ENCODE measurements around the gene CTSZ.

- TF ChIP-seq, protein P1, sequence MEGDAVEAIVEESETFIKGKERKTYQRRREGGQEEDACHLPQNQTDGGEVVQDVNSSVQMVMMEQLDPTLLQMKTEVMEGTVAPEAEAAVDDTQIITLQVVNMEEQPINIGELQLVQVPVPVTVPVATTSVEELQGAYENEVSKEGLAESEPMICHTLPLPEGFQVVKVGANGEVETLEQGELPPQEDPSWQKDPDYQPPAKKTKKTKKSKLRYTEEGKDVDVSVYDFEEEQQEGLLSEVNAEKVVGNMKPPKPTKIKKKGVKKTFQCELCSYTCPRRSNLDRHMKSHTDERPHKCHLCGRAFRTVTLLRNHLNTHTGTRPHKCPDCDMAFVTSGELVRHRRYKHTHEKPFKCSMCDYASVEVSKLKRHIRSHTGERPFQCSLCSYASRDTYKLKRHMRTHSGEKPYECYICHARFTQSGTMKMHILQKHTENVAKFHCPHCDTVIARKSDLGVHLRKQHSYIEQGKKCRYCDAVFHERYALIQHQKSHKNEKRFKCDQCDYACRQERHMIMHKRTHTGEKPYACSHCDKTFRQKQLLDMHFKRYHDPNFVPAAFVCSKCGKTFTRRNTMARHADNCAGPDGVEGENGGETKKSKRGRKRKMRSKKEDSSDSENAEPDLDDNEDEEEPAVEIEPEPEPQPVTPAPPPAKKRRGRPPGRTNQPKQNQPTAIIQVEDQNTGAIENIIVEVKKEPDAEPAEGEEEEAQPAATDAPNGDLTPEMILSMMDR (IDR thresholded peaks at IDR 0.05; ENCODE audit: insufficient read depth, low read length) = no peak
- TF ChIP-seq, protein P2, sequence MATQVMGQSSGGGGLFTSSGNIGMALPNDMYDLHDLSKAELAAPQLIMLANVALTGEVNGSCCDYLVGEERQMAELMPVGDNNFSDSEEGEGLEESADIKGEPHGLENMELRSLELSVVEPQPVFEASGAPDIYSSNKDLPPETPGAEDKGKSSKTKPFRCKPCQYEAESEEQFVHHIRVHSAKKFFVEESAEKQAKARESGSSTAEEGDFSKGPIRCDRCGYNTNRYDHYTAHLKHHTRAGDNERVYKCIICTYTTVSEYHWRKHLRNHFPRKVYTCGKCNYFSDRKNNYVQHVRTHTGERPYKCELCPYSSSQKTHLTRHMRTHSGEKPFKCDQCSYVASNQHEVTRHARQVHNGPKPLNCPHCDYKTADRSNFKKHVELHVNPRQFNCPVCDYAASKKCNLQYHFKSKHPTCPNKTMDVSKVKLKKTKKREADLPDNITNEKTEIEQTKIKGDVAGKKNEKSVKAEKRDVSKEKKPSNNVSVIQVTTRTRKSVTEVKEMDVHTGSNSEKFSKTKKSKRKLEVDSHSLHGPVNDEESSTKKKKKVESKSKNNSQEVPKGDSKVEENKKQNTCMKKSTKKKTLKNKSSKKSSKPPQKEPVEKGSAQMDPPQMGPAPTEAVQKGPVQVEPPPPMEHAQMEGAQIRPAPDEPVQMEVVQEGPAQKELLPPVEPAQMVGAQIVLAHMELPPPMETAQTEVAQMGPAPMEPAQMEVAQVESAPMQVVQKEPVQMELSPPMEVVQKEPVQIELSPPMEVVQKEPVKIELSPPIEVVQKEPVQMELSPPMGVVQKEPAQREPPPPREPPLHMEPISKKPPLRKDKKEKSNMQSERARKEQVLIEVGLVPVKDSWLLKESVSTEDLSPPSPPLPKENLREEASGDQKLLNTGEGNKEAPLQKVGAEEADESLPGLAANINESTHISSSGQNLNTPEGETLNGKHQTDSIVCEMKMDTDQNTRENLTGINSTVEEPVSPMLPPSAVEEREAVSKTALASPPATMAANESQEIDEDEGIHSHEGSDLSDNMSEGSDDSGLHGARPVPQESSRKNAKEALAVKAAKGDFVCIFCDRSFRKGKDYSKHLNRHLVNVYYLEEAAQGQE (IDR thresholded peaks at IDR 0.05; ENCODE audit: insufficient replicate concordance, low read depth) = no peak
- TF ChIP-seq POLR2AphosphoS5 (IDR thresholded peaks at IDR 0.05; ENCODE audit: low read depth) = no peak
- TF ChIP-seq GABPA (IDR thresholded peaks at IDR 0.05; ENCODE audit: low read depth) = no peak
These were observed 39.2 kb downstream of the CTSZ start for GRCh38 chr20:58967652-58968429.
